ENCODE results near the gene CASKIN1.

The CASKIN1 gene

GRCh38 chr16:2237102-2237482 lies 40.7 kb upstream of the CASKIN1 start:
- FAIRE-seq (no peak), DNase-seq (ENCODE audit: insufficient read length, low spot score) (no peak)
- no peak for TF ChIP-seq POLR2A (IDR thresholded peaks at IDR 0.05; ENCODE audit: low read depth, low read length)

- FAIRE-seq: no peak
- DNase-seq (ENCODE audit: insufficient read length, low spot score): no peak
- no peak for TF ChIP-seq POLR2A (IDR thresholded peaks at IDR 0.05; ENCODE audit: low read depth, low read length)
These were observed 40.1 kb upstream of the CASKIN1 start, which contains the start of gene DNASE1L2 for GRCh38 chr16:2236337-2237101. Gene DNASE1L2 (plus strand): TSS chr16:2236444. CDS start chr16:2236817, 373 bp downstream.

DNA sequence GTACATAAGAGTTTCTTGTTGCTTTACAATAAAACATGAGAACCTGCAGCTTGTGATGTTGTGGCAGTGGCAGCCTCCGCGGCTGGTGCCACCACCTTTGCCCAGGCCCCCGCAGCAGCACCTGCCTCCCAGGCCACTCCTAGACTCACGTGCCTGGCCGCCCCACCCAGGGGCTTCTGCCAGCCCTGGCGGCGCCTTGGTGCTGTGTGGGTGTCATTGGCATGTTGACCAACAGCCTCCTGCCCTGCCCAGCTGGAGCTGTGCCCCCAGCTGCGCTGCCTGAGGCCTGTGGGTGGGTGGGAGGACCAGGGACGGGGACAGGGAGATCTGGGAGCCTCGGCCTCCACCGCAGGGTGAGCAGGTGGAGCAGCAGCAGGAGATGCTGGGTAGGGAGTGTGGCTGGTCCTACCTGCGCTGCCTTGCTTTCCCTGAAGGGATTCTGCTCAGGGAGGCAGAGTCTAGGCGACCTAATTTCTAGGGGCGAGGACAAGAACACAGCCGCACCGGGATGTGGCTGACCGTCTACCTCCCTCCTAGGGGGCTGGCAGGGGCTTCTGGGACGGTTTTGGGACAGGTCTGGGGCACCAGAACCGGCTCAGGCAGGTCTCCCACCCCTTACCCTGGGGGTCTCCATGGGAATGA lies 39.4 kb upstream of the CASKIN1 start:
- FAIRE-seq (no peak), DNase-seq (ENCODE audit: insufficient read length, low spot score) (no peak)
- no peak for TF ChIP-seq POLR2A (IDR thresholded peaks at IDR 0.05; ENCODE audit: low read depth, low read length)

GRCh38 chr16:2235234-2235651 lies 38.8 kb upstream of the CASKIN1 start:
- no peak for TF ChIP-seq POLR2A (IDR thresholded peaks at IDR 0.05; ENCODE audit: low read depth, low read length)
- FAIRE-seq: no peak
- no peak for DNase-seq (ENCODE audit: insufficient read length, low spot score)

- DNase-seq (ENCODE audit: insufficient read length, low spot score) (no peak), FAIRE-seq (no peak)
- no peak for TF ChIP-seq POLR2A (IDR thresholded peaks at IDR 0.05; ENCODE audit: low read depth, low read length)
These were observed 38.4 kb upstream of the CASKIN1 start for GRCh38 chr16:2234813-2235170.

DNA sequence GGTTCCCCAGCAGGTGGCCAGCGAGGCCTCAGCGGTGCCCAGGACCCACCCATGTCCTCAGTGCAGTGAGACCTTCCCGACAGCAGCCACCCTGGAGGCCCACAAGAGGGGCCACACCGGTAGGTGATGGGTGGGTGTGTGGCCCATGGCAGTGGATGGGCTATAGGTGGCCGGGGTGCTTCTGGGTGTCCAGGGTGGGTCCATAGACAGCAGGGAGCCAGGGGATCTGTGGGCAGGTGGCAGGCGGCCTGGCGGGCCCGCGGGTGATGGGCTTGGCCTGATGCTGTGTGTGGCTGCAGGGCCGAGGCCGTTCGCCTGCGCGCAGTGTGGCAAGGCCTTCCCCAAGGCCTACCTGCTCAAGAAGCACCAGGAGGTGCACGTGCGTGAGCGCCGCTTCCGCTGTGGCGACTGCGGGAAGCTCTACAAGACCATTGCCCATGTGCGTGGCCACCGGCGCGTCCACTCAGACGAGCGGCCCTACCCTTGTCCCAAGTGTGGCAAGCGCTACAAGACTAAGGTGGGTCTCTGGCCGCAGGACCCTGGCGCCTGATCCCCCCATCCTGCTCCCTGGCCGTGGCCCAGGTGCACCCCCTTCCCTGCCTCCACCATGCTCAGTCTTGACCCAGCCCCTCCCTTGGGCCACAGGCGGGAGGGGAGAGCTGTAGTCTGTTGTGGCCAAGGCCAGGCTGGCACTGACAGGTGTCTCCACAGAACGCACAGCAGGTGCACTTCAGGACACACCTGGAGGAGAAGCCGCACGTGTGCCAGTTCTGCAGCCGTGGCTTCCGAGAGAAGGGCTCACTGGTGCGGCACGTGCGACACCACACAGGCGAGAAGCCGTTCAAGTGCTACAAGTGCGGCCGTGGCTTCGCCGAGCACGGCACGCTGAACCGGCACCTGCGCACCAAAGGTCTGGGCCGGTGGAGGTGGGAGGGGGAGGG lies 37.7 kb upstream of the CASKIN1 start:
- DNase-seq (ENCODE audit: insufficient read length, low spot score) (no peak), FAIRE-seq (no peak)
- TF ChIP-seq POLR2A (IDR thresholded peaks at IDR 0.05; ENCODE audit: low read depth, low read length): no peak

DNA sequence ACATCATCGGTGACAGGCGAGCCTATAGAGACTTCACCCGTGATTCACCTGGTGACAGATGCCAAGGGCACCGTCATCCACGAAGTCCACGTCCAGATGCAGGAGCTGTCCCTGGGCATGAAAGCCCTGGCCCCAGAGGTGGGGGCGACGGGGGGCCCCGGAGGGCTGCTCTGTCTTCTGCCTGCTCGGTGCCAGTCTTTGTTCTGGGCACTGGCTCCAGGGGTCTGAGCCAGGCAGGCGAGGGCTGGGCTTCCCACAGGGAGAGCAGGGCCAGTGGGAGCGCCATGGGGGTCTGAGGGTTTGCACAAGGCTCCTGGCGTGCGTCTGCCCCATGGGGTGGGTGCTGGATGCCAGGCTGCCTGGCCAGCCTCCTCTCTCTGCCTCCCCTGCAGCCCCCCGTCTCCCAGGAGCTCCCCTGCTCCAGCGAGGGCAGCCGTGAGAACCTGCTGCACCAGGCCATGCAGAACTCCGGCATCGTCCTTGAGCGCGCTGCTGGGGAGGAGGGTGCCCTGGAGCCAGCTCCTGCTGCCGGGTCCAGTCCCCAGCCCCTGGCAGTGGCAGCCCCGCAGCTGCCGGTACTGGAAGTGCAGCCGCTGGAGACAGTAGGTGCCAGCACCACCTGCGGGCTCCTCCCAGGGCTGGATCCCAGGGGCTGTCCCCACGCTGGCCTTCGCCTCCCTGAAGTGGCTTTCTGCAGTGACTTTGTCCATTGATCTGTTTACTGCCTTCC lies 36.8 kb upstream of the CASKIN1 start:
- DNase-seq (ENCODE audit: insufficient read length, low spot score): no peak
- FAIRE-seq: no peak
- no peak for TF ChIP-seq POLR2A (IDR thresholded peaks at IDR 0.05; ENCODE audit: low read depth, low read length)

DNA sequence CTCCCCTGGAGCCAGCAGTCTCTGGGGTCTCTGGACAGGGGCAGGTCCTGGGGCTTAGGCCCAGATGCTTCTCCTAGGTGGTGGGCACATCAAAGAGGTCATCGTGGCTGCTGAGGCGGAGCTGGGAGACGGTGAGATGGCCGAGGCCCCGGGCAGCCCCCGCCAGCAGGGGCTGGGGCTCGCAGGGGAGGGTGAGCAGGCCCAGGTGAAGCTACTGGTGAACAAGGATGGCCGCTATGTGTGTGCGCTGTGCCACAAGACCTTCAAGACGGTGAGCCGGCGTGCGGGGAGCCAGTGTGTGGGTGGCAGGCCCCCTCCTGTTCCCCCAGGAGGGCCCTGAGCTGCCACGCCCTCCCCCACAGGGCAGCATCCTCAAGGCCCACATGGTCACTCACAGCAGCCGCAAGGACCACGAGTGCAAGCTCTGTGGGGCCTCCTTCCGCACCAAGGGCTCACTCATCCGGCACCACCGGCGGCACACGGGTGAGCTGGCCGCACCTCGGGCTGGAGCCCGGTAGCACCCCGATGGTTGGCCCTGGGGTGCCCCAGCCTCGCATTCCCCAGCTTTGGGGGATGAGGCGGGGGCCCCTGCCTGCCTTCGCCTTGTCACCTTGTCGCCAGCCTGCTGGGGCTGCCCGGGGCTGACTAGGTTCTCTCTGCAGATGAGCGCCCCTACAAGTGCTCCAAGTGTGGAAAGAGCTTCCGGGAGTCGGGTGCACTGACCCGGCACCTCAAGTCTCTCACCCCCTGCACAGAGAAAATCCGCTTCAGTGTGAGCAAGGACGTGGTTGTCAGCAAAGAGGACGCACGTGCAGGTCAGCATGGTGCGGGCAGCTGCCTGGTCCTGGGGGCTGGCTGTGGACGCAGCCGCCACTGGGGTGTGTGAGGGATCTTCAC lies 35.9 kb upstream of the CASKIN1 start:
- TF ChIP-seq POLR2A (IDR thresholded peaks at IDR 0.05; ENCODE audit: low read depth, low read length): no peak
- no peak for DNase-seq (ENCODE audit: insufficient read length, low spot score)
- no peak for FAIRE-seq

DNA sequence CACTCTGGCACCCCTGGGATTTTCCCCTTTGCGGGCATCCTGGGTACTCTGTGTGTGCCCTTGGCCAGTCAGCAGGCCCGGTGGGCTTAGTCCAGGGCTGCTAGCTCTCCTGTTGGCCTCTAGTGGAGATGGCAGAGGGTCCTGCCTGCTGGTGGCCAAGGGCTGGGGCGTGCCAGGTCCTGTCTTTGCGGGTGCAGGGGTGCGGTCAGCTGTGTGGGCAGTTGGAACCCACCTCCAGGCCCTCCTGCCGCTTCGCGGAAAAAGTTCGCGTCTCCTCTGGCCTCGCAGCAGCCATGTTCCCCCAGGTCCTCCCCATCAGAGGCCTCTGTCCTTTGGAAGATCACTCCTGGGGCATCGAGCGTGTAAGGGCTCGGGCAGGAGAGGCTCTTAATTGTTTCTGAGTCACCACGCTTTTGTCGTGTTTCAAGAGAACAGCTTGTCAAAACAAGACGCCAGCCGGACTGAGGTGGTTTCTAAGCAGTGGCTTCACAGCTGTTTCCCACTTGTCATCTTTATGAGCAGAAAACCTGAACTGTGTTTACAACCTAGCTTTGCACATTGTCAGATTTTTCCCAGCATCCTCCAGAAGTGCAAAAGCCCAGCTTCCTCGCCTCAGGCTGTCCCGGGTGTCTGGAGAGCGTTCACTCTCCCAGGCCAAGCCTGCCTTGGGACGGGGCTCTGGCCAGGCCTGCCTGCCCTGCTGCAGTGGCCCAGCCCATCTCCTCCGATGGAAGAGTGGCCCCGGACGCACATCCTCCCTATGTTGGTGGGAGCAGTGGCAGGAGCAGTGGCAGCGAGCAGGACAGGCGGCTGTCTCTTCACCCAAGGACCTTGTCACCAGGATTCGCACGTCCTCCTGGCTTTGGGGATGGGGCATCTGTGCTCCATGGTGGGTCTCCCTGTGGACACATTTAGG lies 34.9 kb upstream of the CASKIN1 start:
- DNase-seq (ENCODE audit: insufficient read length, low spot score) (no peak), FAIRE-seq (no peak)
- no peak for TF ChIP-seq POLR2A (IDR thresholded peaks at IDR 0.05; ENCODE audit: low read depth, low read length)

DNA sequence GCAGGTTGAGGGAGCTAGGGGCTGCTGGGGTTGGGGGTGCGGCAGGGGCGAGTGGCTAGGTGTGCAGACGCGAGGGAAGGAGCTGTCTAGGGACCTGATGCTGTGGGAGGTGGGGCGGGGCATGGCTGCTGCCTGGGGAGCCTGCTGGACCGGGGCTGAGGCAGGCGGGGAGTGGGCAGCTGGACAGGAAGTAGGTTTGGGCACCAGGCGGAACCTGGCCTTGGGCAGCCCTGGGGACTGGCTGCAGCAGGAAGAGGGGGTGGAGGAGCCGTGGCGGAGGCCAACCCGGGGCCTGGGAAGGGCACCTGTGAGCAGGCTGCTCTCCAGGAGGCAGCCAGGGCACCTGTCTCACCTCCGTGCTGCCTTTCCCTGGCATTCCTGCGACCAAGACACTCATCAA lies 34.0 kb upstream of the CASKIN1 start:
- FAIRE-seq (no peak), DNase-seq (ENCODE audit: insufficient read length, low spot score) (no peak)
- TF ChIP-seq POLR2A (IDR thresholded peaks at IDR 0.05; ENCODE audit: low read depth, low read length): no peak

- no peak for DNase-seq (ENCODE audit: insufficient read length, low spot score)
- no peak for TF ChIP-seq POLR2A (IDR thresholded peaks at IDR 0.05; ENCODE audit: low read depth, low read length)
- no peak for FAIRE-seq
These were observed 33.3 kb upstream of the CASKIN1 start for GRCh38 chr16:2229632-2230250.
